GM10248 (cell line): ENCODE measurements around the gene PANK3.

Experiments
- CTCF ChIA-PET: fragments of 300-600 bp; sonication (Branson Sonifier 250); formaldehyde crosslinking; extraction: SDS; loops from one replicate; lab custom pipeline; 2021; ENCODE audit warnings: antibody characterized with exemption; lab: Yijun Ruan, JAX
- POLR2A ChIA-PET: fragments of 350-650 bp; sonication (Branson Sonifier 250); formaldehyde crosslinking; extraction: SDS; loops from one replicate; lab custom pipeline; 2020; ENCODE audit warnings: antibody characterized with exemption; lab: Yijun Ruan, JAX
- DNase-seq: peaks from one replicate; pipeline ENCODE4 v3.0.0; 2012; ENCODE audit errors: extremely low spot score
- CTCF ChIP-seq: IDR thresholded peaks from 2 replicates; pipeline ENCODE4 v1.5.1; 2012; ENCODE audit warnings: mild to moderate bottlenecking, low read depth; ENCODE audit errors: extremely low read depth, missing control alignments, control extremely low read depth

Gene PANK3

GRCh38 chr5:168578538-168579487 is at the start of gene PANK3:
Gene PANK3, minus strand, starts transcription at chr5:168579368. Its CDS starts 85 bp downstream, at chr5:168579283.
- no peak for TF ChIP-seq CTCF

GRCh38 chr5:168624850-168625364 is 45.7 kb upstream of the PANK3 start:
- no peak for TF ChIP-seq CTCF
- DNase-seq = no peak
- ChIA-PET POLR2A (no interaction called here), CTCF (interaction anchor here (1.2 kb wide), 1 partner anchor 12 kb away, joined by 3 read pairs; no protein-coding TSS in a partner anchor)

More at GRCh38 chr5:168578538-168579487, at the start of gene PANK3:
- ChIA-PET POLR2A (no interaction called here), CTCF (interaction anchor here (1.1 kb wide), 1 partner anchor 11 kb away, joined by 3 read pairs; no protein-coding TSS in a partner anchor)
- peak; percentile 89 for DNase-seq

GRCh38 chr5:168620807-168621206 is 41.6 kb upstream of the PANK3 start:
- no peak for TF ChIP-seq CTCF
- POLR2A ChIA-PET = no interaction called here

GRCh38 chr5:168614661-168615060 is 35.5 kb upstream of the PANK3 start:
- POLR2A ChIA-PET = no interaction called here
- CTCF ChIA-PET = no interaction called here
- DNase-seq = no peak
- no peak for TF ChIP-seq CTCF

More at GRCh38 chr5:168620807-168621206, 41.6 kb upstream of the PANK3 start:
- DNase-seq = no peak
- CTCF ChIA-PET = no interaction called here

- CTCF ChIA-PET = no interaction called here
- no peak for TF ChIP-seq CTCF
- POLR2A ChIA-PET = no interaction called here
- no peak for DNase-seq
These were observed 34.8 kb upstream of the PANK3 start for GRCh38 chr5:168613996-168614395.

GRCh38 chr5:168613396-168613795 is 34.2 kb upstream of the PANK3 start:
- CTCF ChIA-PET = no interaction called here

More at GRCh38 chr5:168613396-168613795, 34.2 kb upstream of the PANK3 start:
- no peak for TF ChIP-seq CTCF
- DNase-seq = no peak
- POLR2A ChIA-PET = no interaction called here
